Endodermal cell (in vitro differentiated cells): ENCODE data around the gene EFNA5. TPM values are rescaled to one million over a fixed set of nuclear protein-coding genes. Genes with fewer than 3 reads are reported as not detected.

Source experiments
- DNase-seq: peaks from one replicate; pipeline ENCODE4 v3.0.0-alpha.2; 2017
- H3K27ac ChIP-seq: 2 replicates; pipeline ENCODE4 v1.5.1; 2013; ENCODE audit warnings: mild to moderate bottlenecking, low read depth, low read length, moderate library complexity
- H3K27me3 ChIP-seq: 2 replicates; pipeline ENCODE4 v1.6.1; 2013; ENCODE audit warnings: mild to moderate bottlenecking, low read length, moderate library complexity; ENCODE audit not compliant: insufficient read depth, control insufficient read depth, poor library complexity, severe bottlenecking
- H3K36me3 ChIP-seq: 2 replicates; pipeline ENCODE4 v1.7.0; 2013; ENCODE audit warnings: mild to moderate bottlenecking, low read length, moderate library complexity; ENCODE audit not compliant: control insufficient read depth, insufficient read depth
- H3K4me1 ChIP-seq: one replicate; pipeline ENCODE4 v1.7.0; 2013; ENCODE audit warnings: low read length; ENCODE audit not compliant: control insufficient read depth, insufficient read depth
- H3K4me3 ChIP-seq: 2 replicates; pipeline ENCODE4 v1.5.1; 2013; ENCODE audit warnings: mild to moderate bottlenecking, low read length, moderate library complexity
- H3K9ac ChIP-seq: 2 replicates; pipeline ENCODE4 v1.6.1; 2013; ENCODE audit warnings: mild to moderate bottlenecking, low read length, moderate library complexity; ENCODE audit not compliant: poor library complexity, severe bottlenecking; ENCODE audit errors: extremely low read depth
- H3K9me3 ChIP-seq: 2 replicates; pipeline ENCODE4 v1.6.1; 2013; ENCODE audit warnings: mild to moderate bottlenecking, low read length, moderate library complexity; ENCODE audit not compliant: control insufficient read depth
- H3K27ac Mint-ChIP-seq: 2 replicates; pipeline ENCODE4 v1.8.0; 2020; ENCODE audit warnings: mixed read lengths
- H3K27me3 Mint-ChIP-seq: 2 replicates; pipeline ENCODE4 v1.8.0; 2021; ENCODE audit warnings: mild to moderate bottlenecking, mixed read lengths; ENCODE audit not compliant: insufficient read depth
- H3K36me3 Mint-ChIP-seq: 2 replicates; pipeline ENCODE4 v1.8.0; 2020; ENCODE audit warnings: low read depth, mixed read lengths
- H3K4me1 Mint-ChIP-seq: 2 replicates; pipeline ENCODE4 v1.8.0; 2020; ENCODE audit warnings: mixed read lengths
- H3K4me3 Mint-ChIP-seq: 2 replicates; pipeline ENCODE4 v1.8.0; 2020; ENCODE audit warnings: mild to moderate bottlenecking, moderate library complexity, mixed read lengths
- H3K9me3 Mint-ChIP-seq: 2 replicates; pipeline ENCODE4 v1.8.0; 2020; ENCODE audit warnings: mild to moderate bottlenecking, mixed read lengths
- CTCF ChIP-seq: fragments of 200-600 bp; sonication (generic); conservative IDR thresholded peaks from 2 replicates; pipeline ENCODE4 v1.5.0; 2021; ENCODE audit warnings: antibody characterized with exemption, mild to moderate bottlenecking
- WGBS, 2 experiments: methylation state at CpG; one replicate each; pipeline versions ENCODE4 v1.1.5 to v1.1.7; 2013; ENCODE audit warnings: missing lambda C conversion rate in 2 of 2, mixed read lengths in 1 of 2; ENCODE audit not compliant: insufficient coverage in 1 of 2, insufficient read length in 1 of 2; 5-methylcytosine and 5-hydroxymethylcytosine counted together
- total RNA-seq, 2 donors: library from RNA; stranded (reverse); fragmentation: NEBNext Ultra II Directional in 1 of 2; extraction: Animal tissue kit (Norgen Biotek cat#: 25700) in 1 of 2; gene quantifications; 2 replicates in 1 of 2; 3 replicates in 1 of 2; pipeline ENCODE4 v1.2.1, GENCODE V29; 2021

EFNA5 gene
- total RNA-seq, 2 donors from 2014 or later = 53.3 to 63.1 TPM

- H3K9ac ChIP-seq = no peak overlapping the region
- no peak for TF ChIP-seq CTCF
- H3K4me3 ChIP-seq = no peak overlapping the region
- Mint-ChIP-seq H3K9me3 (no peaks in the 10 kb centered on the region), H3K4me1 (peaks cover 10% of the 10 kb centered on the region), H3K4me3 (no peak overlapping the region), H3K27me3 (no peaks in the 10 kb centered on the region), H3K27ac (no peak overlapping the region), H3K36me3 (peaks cover 4% of the 10 kb centered on the region)
- no peaks in the 10 kb centered on the region for H3K27me3 ChIP-seq
- WGBS, 2 experiments = 93 to 100% methylated on average over 1 to 4 of the region's 4 CpGs
- DNase-seq = no peak
- H3K9me3 ChIP-seq = no peaks in the 10 kb centered on the region
- H3K4me1 ChIP-seq = no peaks in the 10 kb centered on the region
- peaks cover 22% of the 10 kb centered on the region for H3K36me3 ChIP-seq
- no peak overlapping the region for H3K27ac ChIP-seq
Measured at GRCh38 chr5:107636068-107636467, 34.7 kb downstream of the EFNA5 start.

GRCh38 chr5:107634981-107635848 lies 35.5 kb downstream of the EFNA5 start:
- DNase-seq = no peak
- Histone ChIP-seq H3K9me3 (no peaks in the 10 kb centered on the region), H3K9ac (no peak overlapping the region), H3K4me3 (no peak overlapping the region), H3K4me1 (no peaks in the 10 kb centered on the region), H3K27me3 (no peaks in the 10 kb centered on the region), H3K27ac (no peak overlapping the region), H3K36me3 (peaks cover 24% of the 10 kb centered on the region)
- Mint-ChIP-seq H3K4me3 (no peak overlapping the region), H3K9me3 (no peaks in the 10 kb centered on the region), H3K4me1 (peaks cover 7% of the 10 kb centered on the region), H3K27me3 (no peaks in the 10 kb centered on the region), H3K27ac (no peak overlapping the region), H3K36me3 (peaks cover 4% of the 10 kb centered on the region)
- TF ChIP-seq CTCF = no peak
- WGBS, 2 experiments = 84 to 90% methylated on average over 5 to 7 of the region's 7 CpGs

GRCh38 chr5:107633171-107633901 lies 37.4 kb downstream of the EFNA5 start:
- 93% methylated on average over 10 to 11 of the region's 11 CpGs for WGBS, 2 experiments
- Histone ChIP-seq H3K9me3 (no peaks in the 10 kb centered on the region), H3K4me3 (no peak overlapping the region), H3K27me3 (no peaks in the 10 kb centered on the region), H3K27ac (peak overlapping the region; percentile 9), H3K9ac (no peak overlapping the region), H3K36me3 (peaks cover 32% of the 10 kb centered on the region), H3K4me1 (no peaks in the 10 kb centered on the region)
- no peaks in the 10 kb centered on the region for H3K9me3 Mint-ChIP-seq
- no peak for TF ChIP-seq CTCF
- no peak overlapping the region for H3K4me3 Mint-ChIP-seq
- H3K27me3 Mint-ChIP-seq = no peaks in the 10 kb centered on the region
- peaks cover 9% of the 10 kb centered on the region for H3K36me3 Mint-ChIP-seq
- H3K4me1 Mint-ChIP-seq = peaks cover 7% of the 10 kb centered on the region
- no peak for DNase-seq
- no peak overlapping the region for H3K27ac Mint-ChIP-seq
